T47D (cell line): ENCODE results near the gene GALNT5.

Experiments used
- DNase-seq, 2 experiments: peaks; one replicate each; pipeline versions ENCODE4 v3.0.0 to v3.0.0-alpha.2; 2011 to 2012; ENCODE audit warnings: low read depth in 1 of 2, low spot score in 1 of 2
- JUND ChIP-seq: IDR thresholded peaks from 2 replicates; pipeline ENCODE4 v1.6.1; 2012; ENCODE audit warnings: low read depth
- in situ Hi-C: cut with HindIII; loops from 2 replicates; pipeline ENCODE4 v1.10.0; 2016; ENCODE audit warnings: low sequenced_read_pairs, low pct_unique_long_range_greater_than_20kb

The GALNT5 gene

GRCh38 chr2:157349949-157350515, 92.5 kb downstream of the GALNT5 start:
- no peak for TF ChIP-seq JUND
- in situ Hi-C loops = no loop called here
- no peak for DNase-seq

DNA sequence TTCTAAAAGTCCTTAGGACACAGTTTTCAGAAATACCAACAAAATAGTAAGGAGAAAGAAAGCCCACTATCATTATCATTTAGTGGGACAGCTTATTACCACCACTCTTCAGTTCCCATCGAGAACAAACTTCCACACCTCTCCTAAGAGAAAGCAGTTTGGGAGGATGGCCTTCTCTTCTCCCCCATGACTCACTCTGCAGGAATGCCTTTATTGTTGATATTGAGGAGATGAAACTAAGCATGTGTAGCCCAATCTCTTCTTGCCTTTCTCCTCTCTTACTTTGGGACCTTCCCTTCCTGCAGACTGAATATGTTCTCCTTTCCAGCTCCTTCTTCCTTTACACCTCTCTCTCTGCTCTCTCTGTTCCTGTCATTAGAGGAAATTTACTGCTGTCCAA, 98.1 kb downstream of the GALNT5 start:
- no peak for DNase-seq
- TF ChIP-seq JUND = no peak
- in situ Hi-C loops = no loop called here

- DNase-seq = no peak
- TF ChIP-seq JUND = no peak
- in situ Hi-C loops = no loop called here
These were observed 102.1 kb downstream of the GALNT5 start for GRCh38 chr2:157359628-157360027.

- TF ChIP-seq JUND = no peak
- DNase-seq = no peak
- in situ Hi-C loops = no loop called here
These were observed 104.0 kb downstream of the GALNT5 start for GRCh38 chr2:157361526-157361925.

DNA sequence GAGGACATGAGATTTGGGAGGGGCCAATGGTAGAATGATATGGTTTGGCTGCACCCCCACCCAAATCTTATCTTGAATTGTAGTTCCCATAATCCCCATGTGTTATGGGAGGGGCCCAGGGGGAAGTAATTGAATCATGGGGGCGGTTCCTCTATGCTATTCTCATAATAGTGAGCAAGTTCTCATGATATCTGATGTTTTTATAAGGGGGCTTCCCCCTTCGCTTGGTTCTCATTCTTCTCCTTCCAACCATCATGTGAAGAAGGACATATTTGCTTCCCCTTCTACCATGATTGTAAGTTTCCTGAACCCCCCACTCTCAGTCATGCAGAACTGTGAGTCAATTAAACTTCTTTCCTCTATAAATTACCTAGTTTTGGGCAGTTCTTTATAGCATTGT, 105.1 kb downstream of the GALNT5 start:
- DNase-seq = no peak
- in situ Hi-C loops = no loop called here
- no peak for TF ChIP-seq JUND

GRCh38 chr2:157363612-157364101, 106.2 kb downstream of the GALNT5 start:
- in situ Hi-C loops = no loop called here
- no peak for DNase-seq
- TF ChIP-seq JUND = no peak
